SKM-1 (cell line): ENCODE measurements around the gene SCYGR3.
"Not testable (repeated sequence)": the region's sequence is repeated elsewhere in the genome, so short reads cannot be mapped to it uniquely, and the experiment has no call there.

ENCODE experiments used
- DNase-seq: peaks from one replicate; lab custom pipeline; 2025; ENCODE audit not compliant: unreplicated experiment; lab: John Stamatoyannopoulos, UW

SCYGR3 gene

DNA sequence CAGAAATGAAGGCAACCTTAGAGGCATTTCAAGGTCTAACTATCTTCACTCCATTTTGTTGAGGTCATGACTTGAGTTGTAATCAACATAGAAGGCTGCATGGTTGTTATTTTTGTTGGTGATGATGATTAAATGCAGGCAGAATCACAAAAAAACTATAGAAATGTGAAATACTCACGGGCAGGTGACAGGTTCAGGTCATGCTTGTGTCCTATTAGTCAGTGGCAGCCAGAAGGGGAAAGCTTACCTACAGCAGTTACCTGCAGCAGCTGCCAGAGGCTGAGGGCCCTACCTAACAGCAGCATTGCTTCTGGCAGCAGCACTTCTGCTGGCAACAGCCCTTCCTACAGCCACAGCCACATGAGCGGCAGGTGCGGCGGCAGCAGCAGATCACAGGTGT, 394 bp downstream of the SCYGR3 start:
- DNase-seq, result no peak

DNA sequence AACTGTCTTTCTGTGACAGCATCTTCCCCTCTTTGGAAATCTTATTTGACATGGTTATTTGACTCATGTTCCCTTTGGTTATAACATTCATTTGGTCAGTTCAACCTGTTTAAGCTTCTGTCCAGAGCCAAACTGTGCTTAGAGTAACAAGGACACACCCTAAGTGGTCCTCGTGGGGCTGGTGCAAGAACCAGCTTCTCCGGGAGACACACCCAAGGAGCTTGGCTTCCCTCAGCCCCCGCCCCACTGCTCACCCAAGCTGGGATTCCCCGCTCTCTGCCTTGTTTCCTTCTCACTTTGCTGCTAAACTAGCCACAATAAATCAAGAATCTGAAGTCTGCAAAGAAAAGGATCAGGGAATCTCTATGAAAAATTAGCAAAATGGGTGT, 1.4 kb downstream of the SCYGR3 start:
- no peak for DNase-seq

DNA sequence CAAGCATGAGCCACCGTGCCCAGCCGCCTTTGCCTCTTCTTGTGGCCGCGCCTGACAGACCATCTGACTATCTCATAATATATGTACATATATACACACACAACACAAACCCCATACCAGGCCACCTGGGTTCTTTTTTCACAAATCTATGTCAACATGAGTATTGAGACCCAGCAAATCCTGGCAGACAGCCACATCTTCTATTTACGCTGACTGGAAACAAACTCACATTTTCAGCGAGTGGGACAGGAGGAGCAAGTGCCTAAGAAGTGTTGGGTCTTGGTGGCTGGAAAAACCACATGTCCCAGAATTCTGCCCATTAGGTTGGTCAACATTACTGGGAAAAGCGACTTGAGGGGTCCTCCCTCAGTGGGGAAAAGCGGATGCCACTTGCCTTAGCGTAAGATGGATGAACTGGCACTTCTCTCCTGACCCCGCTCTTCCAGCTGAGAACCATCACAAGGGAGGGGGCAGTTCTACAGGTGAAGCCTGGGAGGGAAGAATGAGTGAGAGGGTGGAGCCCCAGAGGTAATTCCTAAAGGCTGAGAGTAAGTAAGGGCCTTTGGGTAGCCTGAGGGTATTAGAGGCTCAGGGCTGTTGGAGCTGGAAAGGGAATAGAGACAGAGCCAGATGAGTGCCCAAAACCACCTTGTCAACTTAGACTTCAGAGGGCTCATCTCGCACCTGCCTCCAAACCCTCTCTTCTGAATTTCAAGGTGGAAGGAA, 1.9 kb downstream of the SCYGR3 start:
- DNase-seq, result no peak

DNA sequence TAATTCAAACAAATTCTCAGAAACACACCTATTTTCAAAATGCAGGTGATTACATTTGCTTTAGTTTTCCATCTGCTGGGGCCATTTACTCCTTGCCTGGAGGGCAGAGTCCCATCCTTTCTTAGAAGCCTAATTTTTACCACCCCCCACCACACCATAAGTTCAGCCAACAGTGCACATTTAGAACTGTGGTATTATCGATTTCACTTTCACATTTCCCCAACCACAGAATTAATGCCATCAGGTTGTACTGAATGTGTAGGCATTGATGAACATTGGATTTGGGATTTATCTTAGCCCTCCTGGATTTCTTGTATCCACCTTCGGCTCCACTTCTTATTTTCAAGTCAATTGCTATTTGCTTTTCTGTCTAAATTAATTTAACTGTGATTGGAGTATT, 4.5 kb downstream of the SCYGR3 start:
- no peak for DNase-seq

DNA sequence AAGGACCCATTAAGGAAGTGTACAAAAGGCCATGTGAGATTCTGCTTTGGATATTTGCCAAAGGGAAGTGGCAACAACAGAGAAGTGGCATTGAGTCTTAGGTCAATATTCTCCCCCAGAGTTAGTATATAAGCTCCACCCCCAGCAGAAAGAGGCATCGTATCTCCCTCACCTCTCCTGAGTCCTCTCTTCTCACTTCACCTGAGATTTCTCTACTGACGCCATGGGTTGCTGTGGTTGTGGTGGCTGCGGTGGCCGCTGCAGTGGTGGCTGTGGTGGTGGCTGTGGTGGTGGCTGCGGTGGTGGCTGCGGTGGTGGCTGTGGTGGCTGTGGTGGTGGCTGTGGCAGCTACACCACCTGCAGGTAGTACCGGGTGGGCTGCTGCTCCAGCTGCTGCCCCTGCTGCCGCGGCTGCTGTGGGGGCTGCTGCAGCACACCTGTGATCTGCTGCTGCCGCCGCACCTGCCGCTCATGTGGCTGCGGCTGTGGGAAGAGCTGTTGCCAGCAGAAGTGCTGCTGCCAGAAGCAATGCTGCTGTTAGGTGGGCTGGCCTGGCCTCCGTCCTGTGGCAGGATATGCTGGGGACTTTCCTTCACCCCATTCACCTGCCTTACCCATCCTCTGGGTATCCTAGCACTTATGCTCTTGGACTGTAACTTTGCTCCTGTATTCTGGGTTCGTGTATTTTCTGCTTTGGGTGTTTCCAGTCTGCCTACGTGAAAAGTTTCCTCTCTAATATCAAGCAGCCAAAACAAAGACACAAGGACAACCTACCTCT, 5.9 kb downstream of the SCYGR3 start:
- DNase-seq, result peak; percentile 79

DNA sequence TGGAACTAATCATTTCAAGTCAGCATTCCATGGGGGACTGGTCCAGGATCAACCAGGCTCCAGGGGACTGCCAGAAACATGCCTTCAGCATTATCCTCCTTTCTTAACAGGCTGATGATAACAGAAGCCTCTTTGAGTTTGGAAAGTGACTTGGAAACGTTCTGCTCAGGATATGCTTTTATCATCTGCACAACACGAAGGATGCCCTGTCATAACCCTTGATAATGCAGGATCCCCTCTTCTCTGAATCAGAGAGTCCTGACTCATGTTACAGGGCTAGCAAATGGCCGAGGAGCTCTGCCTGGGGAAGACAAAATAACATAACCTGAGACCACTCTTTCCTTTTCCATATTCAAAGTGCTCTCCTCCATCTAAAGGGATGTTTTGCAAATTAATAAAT, 6.7 kb downstream of the SCYGR3 start:
- no peak for DNase-seq

DNA sequence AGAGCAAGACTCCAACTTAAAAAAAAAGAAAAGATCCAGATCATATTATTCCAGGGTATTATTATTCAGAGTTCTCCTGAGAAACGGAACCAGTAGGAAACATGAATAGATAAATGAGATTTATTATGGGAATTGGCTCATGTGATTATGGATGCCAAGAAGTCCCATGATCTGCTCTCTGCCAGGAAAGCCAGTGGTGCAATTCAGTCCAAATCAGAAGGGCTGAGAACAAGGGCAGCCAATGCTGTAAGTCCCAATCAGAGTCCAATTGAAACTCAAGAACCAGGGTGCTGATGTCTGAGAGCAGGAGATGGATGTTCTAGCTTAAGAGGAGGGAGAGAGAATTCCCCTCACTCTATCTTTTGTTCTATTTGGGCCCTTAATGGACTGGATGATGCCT, 8.2 kb downstream of the SCYGR3 start:
- DNase-seq, result no peak

DNA sequence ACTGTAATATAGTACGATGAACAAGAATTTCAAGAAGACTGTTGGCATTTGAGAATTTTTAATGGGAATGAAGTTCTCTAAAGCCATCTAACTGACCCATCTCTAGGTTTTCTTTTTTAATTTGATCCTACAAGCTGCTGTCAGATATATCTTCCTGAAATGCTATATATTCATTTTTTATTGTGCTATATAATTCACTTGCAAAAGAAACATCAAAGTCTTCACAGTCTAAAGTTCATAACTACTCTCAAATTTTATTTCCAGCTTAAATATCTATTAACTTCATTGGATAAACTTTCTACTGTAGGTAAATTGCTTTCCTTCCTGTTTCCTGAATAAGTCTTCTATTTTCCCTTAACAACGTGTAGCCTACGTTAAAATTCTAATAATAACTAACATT, 12.3 kb downstream of the SCYGR3 start:
- DNase-seq, result no peak

DNA sequence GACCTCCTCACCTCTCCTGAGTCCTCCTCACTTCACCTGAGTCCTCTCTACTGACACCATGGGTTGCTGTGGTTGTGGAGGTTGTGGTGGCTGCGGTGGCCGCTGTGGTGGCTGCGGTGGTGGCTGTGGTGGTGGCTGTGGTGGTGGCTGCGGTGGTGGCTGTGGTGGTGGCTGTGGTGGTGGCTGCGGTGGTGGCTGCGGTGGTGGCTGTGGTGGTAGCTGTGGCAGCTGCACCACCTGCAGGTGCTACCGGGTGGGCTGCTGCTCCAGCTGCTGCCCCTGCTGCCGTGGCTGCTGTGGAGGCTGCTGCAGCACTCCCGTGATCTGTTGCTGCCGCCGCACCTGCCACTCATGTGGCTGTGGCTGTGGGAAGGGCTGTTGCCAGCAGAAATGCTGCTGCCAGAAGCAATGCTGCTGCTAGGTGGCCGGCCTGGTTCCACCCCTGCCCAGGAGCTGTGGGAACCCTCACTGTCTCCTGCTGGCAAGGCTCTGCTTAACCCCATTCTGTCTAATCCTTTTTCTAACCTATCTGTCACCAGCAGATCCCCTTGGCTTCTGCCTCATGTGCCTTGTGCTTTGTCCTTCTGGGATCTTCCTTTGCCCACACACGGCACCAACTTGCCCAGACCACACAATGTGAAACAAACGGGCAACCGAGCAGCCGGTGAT, 15.7 kb downstream of the SCYGR3 start, which contains the start of gene SCYGR2:
TSS of gene SCYGR2 (plus strand) at position 59 of the 669 bp plus-strand sequence. CDS start at position 59, 0 bp downstream.
- not testable (repeated sequence) for DNase-seq

DNA sequence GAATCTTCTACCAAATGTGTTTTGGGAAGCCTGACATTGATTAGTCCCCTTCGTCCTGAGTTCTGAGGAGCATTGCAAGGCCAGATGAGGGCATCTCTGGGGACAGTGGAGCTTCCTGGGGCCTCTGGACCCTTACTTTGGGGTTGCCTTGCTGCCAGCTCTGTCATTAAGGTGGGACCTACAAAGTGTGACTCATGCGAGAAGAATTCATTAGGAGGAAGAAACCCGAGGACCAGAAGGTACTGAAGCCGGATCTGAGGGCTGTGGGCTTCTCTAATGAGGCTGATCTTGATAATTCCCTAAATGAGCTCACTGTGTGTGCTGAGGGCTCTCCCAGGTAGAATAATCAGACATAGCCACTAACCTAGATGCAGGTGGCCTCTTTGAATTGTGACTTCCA, 16.6 kb downstream of the SCYGR3 start:
- no peak for DNase-seq

DNA sequence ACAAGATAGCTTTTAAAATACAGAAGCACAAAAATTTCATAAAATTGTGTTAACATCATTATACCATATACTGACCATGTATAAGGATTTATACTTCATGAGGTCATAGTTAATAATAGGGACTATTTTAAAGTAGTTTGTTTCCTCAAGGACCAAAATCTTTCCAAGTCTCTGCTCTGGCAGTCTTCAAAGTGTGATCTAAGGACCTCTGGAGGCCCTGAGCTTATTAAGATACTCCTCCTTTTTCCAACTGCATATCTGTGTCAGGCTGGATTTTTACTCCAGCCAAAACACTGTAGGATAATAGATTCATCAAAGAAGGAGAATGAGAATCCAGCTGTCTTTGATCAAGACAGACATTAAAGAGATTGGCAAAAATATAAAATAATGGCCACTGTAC, 17.6 kb downstream of the SCYGR3 start:
- no peak for DNase-seq

DNA sequence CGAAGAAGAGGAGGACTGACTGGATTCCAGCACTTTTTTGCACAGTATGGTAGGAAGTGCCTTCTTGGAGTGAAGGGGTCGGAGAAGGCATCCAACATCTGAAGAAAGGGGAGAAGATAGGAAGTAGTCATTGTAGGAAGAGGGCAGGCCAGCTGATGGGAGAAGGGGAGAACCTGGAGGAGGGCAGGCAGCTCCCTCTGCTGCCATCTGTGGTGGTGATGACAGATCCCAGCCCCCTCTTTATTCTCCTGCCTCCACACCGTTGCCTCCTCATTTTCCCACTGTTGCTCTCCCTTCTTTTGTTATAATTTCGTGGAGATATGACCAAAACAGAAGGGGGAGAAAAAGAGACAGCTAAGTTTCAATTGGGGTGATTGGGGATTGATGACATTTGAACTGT, 18.8 kb downstream of the SCYGR3 start:
- no peak for DNase-seq

DNA sequence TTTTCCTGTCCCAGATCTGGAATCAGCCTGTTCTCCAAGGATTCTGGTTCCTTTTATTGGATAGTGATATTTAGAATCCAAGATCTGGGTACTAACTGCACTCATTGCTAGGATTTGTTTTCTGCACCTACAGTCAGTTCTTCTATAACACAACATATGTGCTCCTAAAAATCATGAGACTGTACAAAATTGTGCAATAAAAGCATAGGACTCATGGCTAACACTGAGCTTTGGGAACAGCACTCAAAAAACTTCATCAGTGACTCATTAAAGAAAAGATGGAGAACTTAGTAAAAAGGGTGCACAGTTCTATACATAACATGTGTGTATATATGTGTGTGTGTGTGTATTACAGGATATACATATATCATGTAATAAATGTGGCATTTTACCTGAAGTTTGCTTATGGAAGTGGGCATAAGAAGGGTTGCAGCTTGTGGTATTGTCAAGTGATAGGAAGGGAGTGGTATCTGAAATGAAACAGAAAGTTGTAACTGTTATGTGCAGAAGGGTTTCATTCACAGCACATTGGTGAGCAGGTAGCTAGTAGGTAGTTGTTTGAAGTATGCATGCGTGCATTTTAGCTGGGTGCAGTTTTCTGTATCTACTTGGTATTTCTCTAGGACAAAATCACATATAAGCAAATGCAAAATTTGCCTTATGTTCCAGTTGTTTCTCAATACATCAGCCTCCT, 21.8 kb downstream of the SCYGR3 start:
- DNase-seq, result no peak

DNA sequence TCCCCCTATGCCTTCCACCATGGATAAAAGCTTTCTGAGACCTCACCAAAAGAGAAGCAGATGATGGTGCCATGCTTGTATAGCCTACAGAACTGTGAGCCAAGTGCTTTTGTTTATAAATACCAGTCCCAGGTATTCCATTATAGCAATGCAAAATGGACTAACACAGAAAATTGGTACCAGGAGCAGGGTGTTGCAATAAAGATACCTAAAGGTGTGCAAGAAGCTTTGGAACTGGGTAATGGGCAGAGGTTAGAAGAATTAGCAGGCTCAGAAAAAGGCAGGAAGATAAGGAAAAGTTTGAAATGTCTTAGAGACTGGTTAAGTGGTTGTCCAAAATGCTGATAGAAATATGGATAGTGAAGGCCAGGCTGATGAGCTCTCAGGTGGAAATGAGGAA, 32.3 kb downstream of the SCYGR3 start:
- no peak for DNase-seq

DNA sequence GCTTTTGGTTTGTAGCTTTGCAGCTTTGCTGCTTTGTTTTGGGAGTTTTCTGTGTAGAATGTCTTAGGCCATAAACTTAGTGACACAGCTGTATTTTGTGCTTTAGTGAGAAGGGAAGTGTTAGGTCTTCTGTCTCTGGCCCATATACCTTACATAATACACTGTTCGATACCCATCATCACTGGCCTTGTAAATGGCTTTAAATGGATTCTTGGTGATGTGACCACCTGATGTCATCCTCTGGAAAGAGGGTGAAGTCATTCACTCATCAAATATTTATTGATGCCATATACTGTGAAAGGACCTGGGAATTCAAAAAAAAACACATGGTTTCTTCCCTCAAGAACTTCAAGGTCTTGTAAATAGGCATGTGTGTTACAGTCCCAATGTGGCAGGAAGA, 34.8 kb downstream of the SCYGR3 start:
- no peak for DNase-seq

DNA sequence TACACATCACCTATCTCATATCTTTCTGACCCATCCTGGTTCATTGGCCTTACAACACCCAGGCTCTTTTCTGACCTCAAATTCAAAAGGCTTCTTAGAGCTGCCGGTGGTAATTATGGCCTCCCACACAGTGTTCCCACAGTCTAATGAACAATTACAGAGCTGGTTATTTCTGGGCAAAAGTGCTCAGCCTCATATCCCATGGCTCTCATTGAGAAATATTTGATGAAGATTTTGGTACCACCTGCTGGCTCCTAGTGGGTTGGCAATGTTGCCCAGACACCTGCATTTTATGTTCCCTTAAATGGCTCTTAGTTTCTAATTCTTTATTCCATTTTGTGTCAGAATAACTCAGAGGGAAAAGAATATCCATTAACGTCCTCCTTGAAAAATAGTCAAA, 36.0 kb downstream of the SCYGR3 start:
- no peak for DNase-seq

DNA sequence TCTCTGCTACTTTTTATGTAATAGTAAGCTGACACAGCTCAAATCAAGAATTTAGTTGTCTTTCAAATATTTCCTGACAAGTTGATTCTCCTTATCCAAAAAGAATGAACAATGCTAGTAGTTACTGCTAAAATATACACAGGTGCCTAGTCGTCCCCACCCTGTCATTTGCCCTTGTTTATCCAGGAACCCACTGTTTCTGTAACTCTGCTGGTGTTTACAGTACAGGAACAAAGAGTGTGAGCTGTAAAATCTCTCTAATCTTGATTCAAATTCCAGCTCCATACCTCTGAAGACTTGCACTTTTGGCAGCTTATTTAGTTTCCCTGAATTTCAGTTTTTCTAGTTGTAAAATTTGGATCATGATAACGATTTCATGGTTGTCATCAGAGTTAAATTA, 37.1 kb downstream of the SCYGR3 start:
- DNase-seq, result no peak

DNA sequence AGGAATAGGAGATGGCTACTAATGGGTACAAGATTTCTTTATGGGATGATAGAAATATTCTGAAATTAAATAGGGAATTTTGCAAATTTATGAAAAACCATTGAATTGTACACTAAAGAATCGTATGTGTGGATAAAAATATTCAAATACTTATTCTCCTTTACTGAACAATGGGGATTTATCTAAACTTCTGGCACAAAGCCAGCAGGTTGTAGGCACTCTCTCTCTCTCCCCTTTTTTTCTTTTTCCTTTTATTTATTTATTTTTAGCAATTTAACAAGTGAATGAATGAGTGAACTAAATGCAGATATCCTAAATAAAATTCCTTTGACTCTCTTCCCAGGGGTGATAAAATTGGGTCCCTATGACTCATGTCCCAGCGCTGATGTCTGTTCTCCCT, 37.8 kb downstream of the SCYGR3 start:
- DNase-seq, result no peak

DNA sequence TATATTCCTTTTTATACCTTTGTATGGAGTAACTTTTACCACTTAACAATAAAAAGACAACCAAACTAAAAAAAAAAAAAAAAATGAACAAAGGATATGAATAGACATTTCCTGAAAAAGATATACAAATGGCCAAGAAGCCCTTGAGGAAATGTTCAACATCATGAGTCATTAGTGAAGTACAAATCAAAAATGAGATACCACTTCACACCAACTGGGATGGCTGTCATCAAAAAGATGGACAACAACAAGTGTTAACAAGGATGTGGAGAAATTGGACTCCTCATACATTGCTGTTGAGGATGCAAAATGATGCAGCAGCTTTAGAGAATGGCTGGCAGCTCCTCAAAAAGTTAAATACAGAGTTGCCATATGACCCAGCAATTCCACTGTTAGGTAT, 38.5 kb downstream of the SCYGR3 start:
- DNase-seq, result no peak

DNA sequence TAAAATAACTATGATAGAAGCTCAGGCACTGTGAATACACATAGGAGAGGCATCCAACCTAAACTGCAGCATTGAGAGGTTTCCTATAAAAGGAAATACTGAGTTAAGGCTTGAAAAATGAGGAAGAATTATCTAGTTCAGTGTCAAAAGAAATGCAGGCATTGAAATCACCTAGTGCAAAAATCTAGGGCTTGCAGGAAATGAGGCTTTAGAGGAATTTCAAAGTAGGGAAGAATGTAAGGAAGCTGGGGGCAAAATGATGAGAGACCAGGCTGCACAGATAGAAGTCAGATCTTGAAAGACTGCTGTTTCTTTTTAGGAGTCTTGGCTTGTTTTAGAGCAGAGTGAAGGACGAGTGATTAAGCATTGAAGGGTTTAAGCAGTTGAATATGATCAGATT, 44.0 kb downstream of the SCYGR3 start:
- DNase-seq, result no peak

DNA sequence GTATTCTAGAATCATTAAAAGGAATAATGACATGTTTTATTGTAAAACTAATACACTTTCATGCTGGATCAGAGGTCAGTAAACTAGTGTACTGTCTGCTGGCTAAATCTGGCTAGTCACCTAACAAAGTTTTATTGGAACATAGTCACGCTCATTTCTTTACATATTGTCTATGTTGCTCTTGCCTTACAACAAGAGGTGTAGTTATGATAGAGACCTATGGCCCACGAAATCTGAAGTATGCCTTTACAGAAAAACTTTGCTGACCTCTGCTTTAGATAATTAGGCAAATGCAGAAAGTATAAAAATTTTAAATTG, 45.8 kb downstream of the SCYGR3 start:
- DNase-seq, result no peak

DNA sequence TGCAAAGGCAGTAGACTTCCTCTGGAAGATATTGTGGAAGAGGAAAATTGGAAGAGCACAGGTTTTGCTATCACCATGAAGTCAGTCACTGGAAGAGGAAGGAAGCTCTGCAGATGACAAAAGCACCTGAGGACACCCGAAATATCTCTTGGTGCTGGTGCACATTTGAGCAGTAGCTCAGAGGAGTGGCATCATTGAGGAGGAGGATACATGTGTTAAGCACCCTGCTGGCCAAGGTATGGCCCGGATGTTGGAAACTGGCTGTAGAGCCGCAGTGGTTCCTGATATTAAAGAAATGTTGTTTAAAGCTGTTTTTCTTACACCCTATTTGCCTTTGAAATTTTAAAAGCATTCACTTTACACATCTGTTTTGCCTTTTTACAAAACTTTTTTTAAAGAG, 48.6 kb downstream of the SCYGR3 start:
- no peak for DNase-seq
